ENCODE results near the gene ACBD4.

- TF ChIP-seq CTCF (IDR thresholded peaks at IDR 0.05), result no peak
- no peak for TF ChIP-seq EP300 (IDR thresholded peaks at IDR 0.05; ENCODE audit: low read depth)
- peak in 1 of 3 donors; percentile 5 for TF ChIP-seq POLR2AphosphoS5 (IDR thresholded peaks at IDR 0.05)
- TF ChIP-seq POLR2A (IDR thresholded peaks at IDR 0.05), result no peak
These were observed 8.3 kb downstream of the ACBD4 start for GRCh38 chr17:45143767-45144198.

Data from transverse colon (tissue), 4 donors.